ENCODE measurements around the gene PTPN9.
"Not testable (repeated sequence)": the region's sequence is repeated elsewhere in the genome, so short reads cannot be mapped to it uniquely, and the experiment has no call there.

GRCh38 chr15:75586422-75586821 lies 7.3 kb upstream of the PTPN9 start:
- not testable (repeated sequence) for TF ChIP-seq HNF4A, CBFB, MEIS2 (CRISPR knock-in tag; IDR thresholded peaks at IDR 0.05)

Data from HepG2 (cell line).